Astrocyte (in vitro differentiated cells and primary cell): ENCODE results near the gene NR6A1.

Experiments used
- CTCF ChIP-seq: IDR thresholded peaks from 2 replicates; pipeline ENCODE4 v1.5.1; 2011; ENCODE audit warnings: low read depth, mild to moderate bottlenecking, inconsistent platforms, low read length, moderate library complexity; ENCODE audit not compliant: insufficient read depth
- EZH2 ChIP-seq: IDR thresholded peaks from 2 replicates; pipeline ENCODE4 v1.6.1; 2012; ENCODE audit warnings: mild to moderate bottlenecking, low read length, inconsistent platforms; ENCODE audit not compliant: insufficient read depth

- TF ChIP-seq CTCF = no peak
- TF ChIP-seq EZH2 = no peak
These were observed 272.5 kb downstream of the NR6A1 start for GRCh38 chr9:124498499-124499146.
